GM23248 (cell line): ENCODE measurements around the gene RPL22.

Experiments used
- EZH2 ChIP-seq: fragments of 200-600 bp; sonication (generic); IDR thresholded peaks from 2 replicates; pipeline ENCODE4 v1.6.1; 2018; ENCODE audit warnings: antibody characterized with exemption, mild to moderate bottlenecking; ENCODE audit not compliant: insufficient read depth, poor library complexity, severe bottlenecking
- EZH2phosphoT487 ChIP-seq: fragments of 200-600 bp; sonication (generic); IDR thresholded peaks from 2 replicates; pipeline ENCODE4 v1.6.1; 2018; ENCODE audit warnings: antibody characterized with exemption, moderate library complexity, mild to moderate bottlenecking, low read depth; ENCODE audit not compliant: insufficient read depth

- TF ChIP-seq EZH2 (peak; percentile 92), EZH2phosphoT487 (no peak)
Observed at GRCh38 chr1:6241887-6242740, 42.7 kb upstream of the RPL22 start.
